ENCODE measurements around the gene FLVCR2. TPM values are rescaled to one million over a fixed set of nuclear protein-coding genes. Genes with fewer than 3 reads are reported as not detected.

The FLVCR2 gene
- total RNA-seq, 2 experiments from 2014 or later = 2.8 to 7.6 TPM

GRCh38 chr14:75609116-75609515 is 30.7 kb downstream of the FLVCR2 start:
- intact Hi-C loops (cut with micrococcal nuclease) = no loop called here
- no peak for DNase-seq
- H3K4me1 Mint-ChIP-seq (ENCODE audit: low read depth) = peaks cover 5% of the 10 kb centered on the region
- H3K4me3 Mint-ChIP-seq = no peak overlapping the region
- H3K27me3 Mint-ChIP-seq = no peaks in the 10 kb centered on the region
- POLR2A ChIA-PET = no interaction called here
- peaks cover 14% of the 10 kb centered on the region for H3K9me3 Mint-ChIP-seq
- H3K27ac Mint-ChIP-seq = no peak overlapping the region
- CTCF ChIA-PET = interaction anchor here (1.1 to 1.5 kb wide), 2 partner anchors 31 kb away, joined by 4 to 5 read pairs; no protein-coding TSS in a partner anchor
- peaks cover 15% of the 10 kb centered on the region for H3K36me3 Mint-ChIP-seq

- CTCF ChIA-PET = interaction anchor here (1.1 kb wide), 1 partner anchor 32 kb away, joined by 5 read pairs; no protein-coding TSS in a partner anchor
- Mint-ChIP-seq H3K4me1 (ENCODE audit: low read depth) (peaks cover 5% of the 10 kb centered on the region), H3K4me3 (no peak overlapping the region), H3K9me3 (peaks cover 14% of the 10 kb centered on the region), H3K27ac (no peak overlapping the region), H3K27me3 (no peaks in the 10 kb centered on the region), H3K36me3 (peaks cover 15% of the 10 kb centered on the region)
- no peak for DNase-seq
- POLR2A ChIA-PET = no interaction called here
- intact Hi-C loops (cut with micrococcal nuclease) = no loop called here
Measured at GRCh38 chr14:75609606-75610475, 31.4 kb downstream of the FLVCR2 start.

DNA sequence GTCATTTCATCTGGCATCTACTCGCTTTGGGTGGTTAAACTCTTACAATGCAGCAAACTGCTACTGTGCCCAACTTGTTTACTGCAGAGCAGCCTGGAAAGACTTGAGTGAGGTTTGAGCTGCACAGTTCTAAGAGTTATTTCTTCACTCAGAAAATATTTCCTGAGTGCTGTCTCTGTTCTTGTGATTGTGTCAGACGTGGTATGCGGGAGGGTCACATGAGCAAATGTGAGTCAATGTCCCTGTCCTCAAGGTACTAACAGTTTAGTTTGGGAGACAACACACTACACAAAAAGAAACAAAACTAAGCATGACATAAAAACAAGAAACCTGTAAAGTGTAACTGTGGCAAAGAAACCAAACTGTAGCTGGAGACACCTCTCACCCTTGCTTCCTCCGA is 32.4 kb downstream of the FLVCR2 start:
- Mint-ChIP-seq H3K9me3 (peaks cover 14% of the 10 kb centered on the region), H3K27ac (no peak overlapping the region), H3K36me3 (peaks cover 15% of the 10 kb centered on the region), H3K27me3 (no peaks in the 10 kb centered on the region), H3K4me1 (ENCODE audit: low read depth) (peaks cover 5% of the 10 kb centered on the region), H3K4me3 (no peak overlapping the region)
- intact Hi-C loops (cut with micrococcal nuclease) = no loop called here
- no peak for DNase-seq
- POLR2A ChIA-PET = no interaction called here
- CTCF ChIA-PET = interaction anchor here (1.2 kb wide), 1 partner anchor 372 kb away, joined by 3 read pairs; the partner anchor contains the start of gene TGFB3

- Mint-ChIP-seq H3K4me1 (ENCODE audit: low read depth) (peaks cover 5% of the 10 kb centered on the region), H3K27ac (no peak overlapping the region), H3K27me3 (no peaks in the 10 kb centered on the region), H3K4me3 (no peak overlapping the region), H3K36me3 (peaks cover 14% of the 10 kb centered on the region), H3K9me3 (peaks cover 14% of the 10 kb centered on the region)
- POLR2A ChIA-PET = interaction anchor here (0.6 kb wide), 1 partner anchor 49 kb away, joined by 3 read pairs; the partner anchor contains the start of gene TTLL5
- intact Hi-C loops (cut with micrococcal nuclease) = no loop called here
- CTCF ChIA-PET = no interaction called here
- DNase-seq = no peak
Measured at GRCh38 chr14:75612157-75612556, 33.7 kb downstream of the FLVCR2 start.

- Mint-ChIP-seq H3K4me3 (no peak overlapping the region), H3K36me3 (peaks cover 7% of the 10 kb centered on the region), H3K9me3 (peaks cover 2% of the 10 kb centered on the region), H3K27ac (no peak overlapping the region), H3K4me1 (ENCODE audit: low read depth) (peaks cover 5% of the 10 kb centered on the region), H3K27me3 (no peaks in the 10 kb centered on the region)
- DNase-seq = no peak
- POLR2A ChIA-PET = no interaction called here
- CTCF ChIA-PET = no interaction called here
- intact Hi-C loops (cut with micrococcal nuclease) = no loop called here
Measured at GRCh38 chr14:75614179-75614578, 35.8 kb downstream of the FLVCR2 start.

GRCh38 chr14:75615200-75615599 is 36.8 kb downstream of the FLVCR2 start:
- intact Hi-C loops (cut with micrococcal nuclease) = no loop called here
- ChIA-PET CTCF (no interaction called here), POLR2A (no interaction called here)
- DNase-seq = no peak
- Mint-ChIP-seq H3K27ac (no peak overlapping the region), H3K36me3 (peaks cover 7% of the 10 kb centered on the region), H3K4me3 (no peak overlapping the region), H3K4me1 (ENCODE audit: low read depth) (no peaks in the 10 kb centered on the region), H3K9me3 (peaks cover 2% of the 10 kb centered on the region), H3K27me3 (no peaks in the 10 kb centered on the region)

- ChIA-PET POLR2A (no interaction called here), CTCF (interaction anchor here (1.2 to 1.3 kb wide), 3 partner anchors 35 to 131 kb away, joined by 4 to 5 read pairs (median 4); no protein-coding TSS in a partner anchor)
- H3K27me3 Mint-ChIP-seq = no peaks in the 10 kb centered on the region
- H3K4me3 Mint-ChIP-seq = no peak overlapping the region
- no peaks in the 10 kb centered on the region for H3K4me1 Mint-ChIP-seq (ENCODE audit: low read depth)
- DNase-seq = no peak
- H3K9me3 Mint-ChIP-seq = no peaks in the 10 kb centered on the region
- intact Hi-C loops (cut with micrococcal nuclease) = no loop called here
- no peak overlapping the region for H3K27ac Mint-ChIP-seq
- peaks cover under 1% of the 10 kb centered on the region for H3K36me3 Mint-ChIP-seq
Measured at GRCh38 chr14:75619548-75619947, 41.1 kb downstream of the FLVCR2 start.

GRCh38 chr14:75625034-75625433 is 46.6 kb downstream of the FLVCR2 start:
- Mint-ChIP-seq H3K27ac (no peak overlapping the region), H3K36me3 (peaks cover 3% of the 10 kb centered on the region), H3K4me1 (ENCODE audit: low read depth) (no peaks in the 10 kb centered on the region), H3K27me3 (no peaks in the 10 kb centered on the region), H3K4me3 (no peak overlapping the region), H3K9me3 (no peaks in the 10 kb centered on the region)
- intact Hi-C loops (cut with micrococcal nuclease) = no loop called here
- DNase-seq = no peak
- ChIA-PET CTCF (no interaction called here), POLR2A (no interaction called here)

- H3K9me3 Mint-ChIP-seq = no peaks in the 10 kb centered on the region
- ChIA-PET POLR2A (no interaction called here), CTCF (no interaction called here)
- no peak for DNase-seq
- no peak overlapping the region for H3K27ac Mint-ChIP-seq
- H3K27me3 Mint-ChIP-seq = no peaks in the 10 kb centered on the region
- H3K4me3 Mint-ChIP-seq = no peak overlapping the region
- H3K36me3 Mint-ChIP-seq = peaks cover 3% of the 10 kb centered on the region
- intact Hi-C loops (cut with micrococcal nuclease) = no loop called here
- no peaks in the 10 kb centered on the region for H3K4me1 Mint-ChIP-seq (ENCODE audit: low read depth)
Measured at GRCh38 chr14:75626396-75626795, 48.0 kb downstream of the FLVCR2 start.

GRCh38 chr14:75626863-75627262 is 48.4 kb downstream of the FLVCR2 start:
- Mint-ChIP-seq H3K9me3 (no peaks in the 10 kb centered on the region), H3K4me1 (ENCODE audit: low read depth) (no peaks in the 10 kb centered on the region), H3K27me3 (no peaks in the 10 kb centered on the region), H3K4me3 (no peak overlapping the region), H3K36me3 (peaks cover 3% of the 10 kb centered on the region), H3K27ac (no peak overlapping the region)
- ChIA-PET CTCF (no interaction called here), POLR2A (no interaction called here)
- intact Hi-C loops (cut with micrococcal nuclease) = no loop called here
- DNase-seq = no peak

DNA sequence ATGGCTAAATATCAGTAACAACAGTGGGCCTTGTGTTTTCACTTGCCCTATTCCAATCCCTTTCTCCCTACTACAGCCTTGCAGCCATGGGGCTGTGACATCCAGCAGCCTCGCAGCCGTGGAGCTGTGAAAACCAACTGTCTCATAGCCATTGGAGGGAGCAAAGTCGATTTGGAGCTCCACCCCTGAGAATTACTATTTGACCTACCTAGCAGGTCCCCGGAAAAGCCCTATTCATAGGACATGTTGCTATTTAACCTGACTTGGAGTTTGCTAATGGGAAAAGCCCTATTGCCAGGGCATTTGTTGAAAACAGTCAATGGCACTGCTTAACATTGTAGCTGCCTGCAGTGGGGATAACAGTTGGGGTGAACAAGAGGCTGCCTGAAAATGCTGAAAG is 49.0 kb downstream of the FLVCR2 start:
- no peaks in the 10 kb centered on the region for H3K4me1 Mint-ChIP-seq (ENCODE audit: low read depth)
- POLR2A ChIA-PET = no interaction called here
- no peaks in the 10 kb centered on the region for H3K27me3 Mint-ChIP-seq
- H3K4me3 Mint-ChIP-seq = no peak overlapping the region
- intact Hi-C loops (cut with micrococcal nuclease) = no loop called here
- CTCF ChIA-PET = interaction anchor here (0.6 kb wide), 1 partner anchor 26 kb away, joined by 3 read pairs; no protein-coding TSS in a partner anchor
- H3K9me3 Mint-ChIP-seq = no peaks in the 10 kb centered on the region
- peaks cover 3% of the 10 kb centered on the region for H3K36me3 Mint-ChIP-seq
- no peak for DNase-seq
- no peak overlapping the region for H3K27ac Mint-ChIP-seq

- Mint-ChIP-seq H3K27me3 (no peaks in the 10 kb centered on the region), H3K9me3 (no peaks in the 10 kb centered on the region)
- CTCF ChIA-PET = no interaction called here
Measured at GRCh38 chr14:75628816-75629215, 50.4 kb downstream of the FLVCR2 start.

More at GRCh38 chr14:75628816-75629215, 50.4 kb downstream of the FLVCR2 start:
- intact Hi-C loops (cut with micrococcal nuclease) = no loop called here
- H3K36me3 Mint-ChIP-seq = peaks cover 3% of the 10 kb centered on the region
- no peak for DNase-seq
- POLR2A ChIA-PET = no interaction called here
- no peak overlapping the region for H3K4me3 Mint-ChIP-seq
- H3K27ac Mint-ChIP-seq = no peak overlapping the region
- no peaks in the 10 kb centered on the region for H3K4me1 Mint-ChIP-seq (ENCODE audit: low read depth)

Data from activated CD4-positive, alpha-beta memory T cell treated with anti-CD3 and anti-CD28 coated beads for 36 hours (primary cell).